Stimulated activated CD8-positive, alpha-beta memory T cell treated with anti-CD3 and anti-CD28 coated beads, Interleukin-2, amount 100 ng/mL, for 48 hours (primary cell): ENCODE data around the gene C17orf67.
A peak's percentile ranks its signal among the peaks of the same experiment; 100 is the strongest.

Experiments used
- DNase-seq, 2 donors: peaks; one replicate each; pipeline ENCODE4 v3.0.0-alpha.2; 2020; ENCODE audit warnings: low read depth in 2 of 2

The C17orf67 gene

DNA sequence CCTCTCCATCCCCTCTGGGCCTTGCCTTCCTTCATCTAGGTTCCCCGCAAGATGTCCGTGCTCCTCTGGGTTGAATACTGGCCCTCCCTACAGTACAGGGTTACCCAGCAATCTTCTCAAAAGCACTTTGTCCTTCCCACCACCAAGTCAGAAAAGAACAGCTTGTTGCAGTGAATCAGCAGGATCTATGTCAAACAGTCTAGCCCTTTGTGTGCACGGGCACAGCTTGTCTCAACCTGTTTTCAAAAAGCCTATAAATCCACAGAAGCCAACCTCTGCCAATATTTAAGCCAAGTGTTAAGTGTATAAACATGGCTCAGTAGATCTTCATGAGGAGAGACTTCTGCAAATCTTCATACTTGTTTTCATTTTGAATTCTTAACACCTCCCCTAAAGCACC is 25.2 kb downstream of the C17orf67 start:
- no peak for DNase-seq

DNA sequence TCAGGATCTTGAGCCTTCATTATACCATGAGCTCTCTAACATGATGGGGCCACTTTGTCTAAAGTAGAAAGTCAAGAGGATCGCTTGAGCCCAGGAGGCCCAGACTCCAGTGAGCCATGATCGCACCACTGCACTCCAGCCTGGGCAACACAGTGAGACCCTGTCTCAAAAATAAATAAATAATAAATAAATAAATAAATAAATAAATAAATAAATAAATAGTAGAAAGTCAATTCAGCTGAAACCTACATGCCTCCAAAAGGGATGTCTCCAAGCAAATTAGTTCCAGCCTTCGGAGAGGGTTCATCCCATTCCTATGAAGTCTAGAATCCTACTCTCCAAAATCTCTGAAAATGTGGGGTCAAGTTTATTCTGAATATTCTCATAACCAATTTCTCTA is 26.0 kb downstream of the C17orf67 start:
- no peak for DNase-seq

DNA sequence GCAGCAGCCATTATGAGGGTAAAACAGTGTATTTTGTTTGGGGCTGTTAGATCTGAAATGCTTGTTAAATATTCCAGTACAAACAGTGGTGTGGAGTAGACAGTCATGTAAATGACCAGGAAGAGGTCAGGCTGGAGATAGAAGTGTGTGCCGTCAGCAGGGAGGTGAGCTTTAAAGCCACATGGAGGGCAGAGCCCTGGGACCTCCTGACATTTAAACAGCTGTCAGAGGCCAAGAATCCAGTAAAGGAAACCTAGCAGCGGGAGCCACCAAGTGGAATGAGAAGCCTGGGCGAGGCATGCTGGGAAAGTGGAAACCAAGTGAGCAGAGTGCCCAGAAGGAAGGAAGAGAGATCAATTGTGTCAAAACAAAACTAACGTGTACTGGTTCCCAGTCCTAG is 26.8 kb downstream of the C17orf67 start:
- DNase-seq = no peak

DNA sequence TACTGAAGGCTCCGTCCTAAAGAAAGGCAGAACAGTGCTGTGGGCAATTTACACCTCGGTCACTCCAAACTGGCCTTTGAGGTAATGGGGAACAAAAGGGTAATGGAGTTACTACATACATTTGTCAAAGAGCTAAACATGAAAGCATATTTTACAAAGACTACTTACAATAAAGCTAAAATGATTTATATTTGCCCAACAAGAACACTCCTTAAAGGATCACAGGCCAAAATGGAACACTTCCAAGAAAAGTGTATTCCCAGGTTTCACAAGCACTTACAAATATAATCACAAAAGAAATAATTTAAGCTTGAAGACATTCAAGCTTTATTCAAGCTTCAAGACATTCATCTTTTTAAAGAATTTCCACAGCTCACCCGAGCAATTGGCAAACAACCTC is 29.3 kb downstream of the C17orf67 start:
- no peak for DNase-seq

DNA sequence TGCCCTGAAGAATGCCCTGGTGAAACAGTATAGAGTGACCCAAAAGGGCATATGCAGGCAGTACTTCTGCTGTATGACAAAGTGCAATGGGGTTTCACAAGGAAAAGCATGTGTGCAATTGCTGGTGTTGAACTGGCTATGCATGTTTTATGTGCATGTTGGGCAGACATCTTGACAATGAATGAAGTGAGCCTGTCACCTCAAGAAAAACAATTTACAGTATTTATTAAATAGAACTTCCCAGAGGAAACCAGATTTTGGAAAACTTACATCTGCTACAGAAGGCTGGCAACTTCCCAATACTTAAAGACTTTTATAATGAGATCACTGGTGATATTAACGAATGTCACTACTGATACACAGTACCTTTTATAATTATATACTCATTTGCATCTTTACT is 30.6 kb downstream of the C17orf67 start:
- no peak for DNase-seq

DNA sequence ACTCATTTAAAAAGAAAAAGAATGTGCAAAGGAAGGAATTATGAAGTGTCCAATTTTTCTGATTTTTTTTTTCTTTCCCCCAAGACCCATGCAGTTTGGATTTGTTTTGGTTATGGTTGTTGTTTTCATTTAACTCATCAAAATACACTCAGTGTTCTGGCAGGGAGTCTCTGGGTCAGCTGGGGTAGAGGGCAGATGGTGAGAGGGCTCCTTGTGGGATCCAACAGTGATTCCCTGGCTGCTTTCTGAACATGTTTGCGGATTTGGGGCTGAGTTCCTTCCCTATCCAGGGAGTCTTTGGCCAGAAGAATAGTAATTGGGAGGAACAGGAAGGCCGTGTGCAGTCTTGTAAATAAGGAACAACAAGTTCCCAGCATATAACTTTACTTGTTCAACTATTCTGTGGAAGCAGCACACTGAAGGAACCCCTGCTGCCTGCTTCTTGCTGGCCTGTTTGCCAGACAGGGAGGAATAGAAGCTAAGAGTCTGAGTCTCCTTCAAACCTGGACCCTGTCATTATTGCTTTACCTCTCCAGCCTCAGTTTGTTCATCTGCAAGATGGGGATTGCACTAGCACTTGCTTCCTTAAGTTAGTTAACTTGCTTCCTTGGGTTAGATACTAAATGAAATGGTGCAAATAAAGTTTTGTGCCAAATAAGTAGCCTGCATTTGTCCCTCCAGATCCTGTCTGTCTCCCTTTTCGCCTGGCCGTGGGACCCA is 32.1 kb downstream of the C17orf67 start:
- no peak for DNase-seq

DNA sequence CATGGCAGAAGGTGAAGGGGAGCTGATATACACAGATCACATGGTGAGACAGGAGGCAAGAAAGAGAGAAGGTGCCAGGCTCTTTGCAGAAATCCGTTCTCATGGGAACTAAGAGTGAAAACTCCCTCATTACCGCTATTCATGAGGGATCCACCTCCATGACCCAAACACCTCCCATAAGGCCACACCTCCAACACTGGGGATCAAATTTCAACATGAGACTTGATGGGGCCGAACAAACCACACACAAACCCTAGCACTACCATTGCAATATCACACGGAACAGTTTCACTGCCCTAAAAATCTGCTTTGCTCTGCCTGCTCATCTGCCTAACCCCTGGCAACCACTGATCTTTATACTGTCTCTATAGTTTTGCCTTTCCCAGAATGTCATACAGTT is 34.8 kb downstream of the C17orf67 start:
- no peak for DNase-seq

DNA sequence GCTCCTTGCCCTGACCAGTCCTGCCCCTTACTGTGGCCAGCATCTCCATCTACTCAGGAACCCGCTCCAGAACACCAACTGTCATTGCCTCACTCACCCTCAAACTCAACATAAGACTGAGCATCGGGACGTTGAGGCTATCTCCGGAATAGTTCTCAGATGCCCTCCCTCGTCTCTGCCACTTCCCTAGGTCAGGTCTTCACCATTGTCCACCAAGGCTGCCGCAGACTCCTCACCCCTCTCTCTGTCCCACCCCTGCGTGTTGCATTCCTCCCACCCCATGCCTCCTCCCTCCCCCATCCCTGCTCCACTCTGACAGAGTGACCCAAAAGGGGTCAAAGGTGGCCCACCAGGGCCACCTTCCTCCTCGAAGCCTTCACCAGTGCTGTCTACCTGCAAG is 37.2 kb downstream of the C17orf67 start:
- no peak for DNase-seq

DNA sequence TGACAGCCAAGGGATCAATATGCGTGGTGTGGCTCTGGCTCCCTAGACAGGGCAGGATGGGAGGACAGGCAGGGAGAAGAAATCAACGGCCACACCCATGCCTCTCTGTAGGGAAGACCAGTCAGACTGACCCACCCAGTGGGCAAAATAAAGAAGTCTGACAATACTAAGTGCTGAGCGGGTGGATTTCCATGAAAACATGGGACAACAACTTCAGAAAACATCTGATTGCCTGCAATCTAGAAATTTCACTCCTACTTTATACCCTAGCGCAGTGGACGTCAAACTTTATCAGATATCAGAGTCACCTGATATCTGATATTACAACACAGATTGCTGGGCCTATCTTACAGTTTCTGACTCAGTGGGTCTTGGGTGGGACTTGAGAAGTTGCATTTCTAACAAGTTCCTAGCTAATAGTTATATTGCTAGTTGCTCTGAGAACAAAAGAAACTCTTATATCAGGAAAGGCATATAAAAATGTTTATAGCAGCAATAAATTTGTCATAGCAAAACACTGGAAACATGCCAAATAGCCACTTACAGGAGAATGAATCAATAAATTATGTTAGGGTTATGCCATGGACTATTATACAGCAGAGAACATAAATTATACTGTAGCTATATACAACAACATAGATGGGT is 38.4 kb downstream of the C17orf67 start:
- no peak for DNase-seq

DNA sequence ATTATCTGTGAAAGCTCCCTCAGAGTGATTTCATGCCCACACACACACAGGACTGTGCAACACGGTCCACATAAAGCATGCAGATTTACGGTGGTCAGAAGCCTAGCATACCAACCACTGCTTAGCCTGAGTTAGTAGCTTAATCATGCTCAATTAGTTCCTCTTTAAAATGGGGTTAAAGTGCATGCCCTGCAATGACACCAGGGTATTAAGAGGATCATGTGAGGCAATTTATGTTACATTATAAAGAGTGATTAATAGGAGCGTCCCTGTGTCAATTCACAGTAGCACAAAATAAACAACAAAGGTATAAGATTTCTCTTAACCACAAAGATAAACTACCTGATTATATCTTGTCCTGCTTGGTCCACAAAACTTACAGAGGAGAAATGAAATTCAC is 39.8 kb downstream of the C17orf67 start:
- no peak for DNase-seq

DNA sequence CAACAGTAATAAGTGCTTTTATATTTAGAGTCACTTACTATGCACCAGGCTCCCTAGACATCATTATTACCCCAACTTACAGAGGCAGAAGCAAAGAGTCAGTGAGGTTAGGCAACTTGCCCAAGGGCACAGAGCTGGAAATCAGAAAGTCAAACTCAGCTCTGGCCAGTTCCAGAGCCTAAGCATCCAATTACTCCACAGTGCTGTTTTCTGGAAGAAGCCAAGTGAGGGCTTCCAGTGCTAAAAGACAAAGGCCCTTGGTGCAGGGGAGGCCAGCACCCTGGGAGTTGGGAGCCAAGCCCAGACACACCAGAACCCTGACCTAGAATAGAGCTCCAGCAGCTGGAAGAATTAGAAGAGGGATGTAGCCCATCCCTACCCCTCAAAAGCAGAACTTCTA is 40.2 kb downstream of the C17orf67 start:
- DNase-seq = no peak

DNA sequence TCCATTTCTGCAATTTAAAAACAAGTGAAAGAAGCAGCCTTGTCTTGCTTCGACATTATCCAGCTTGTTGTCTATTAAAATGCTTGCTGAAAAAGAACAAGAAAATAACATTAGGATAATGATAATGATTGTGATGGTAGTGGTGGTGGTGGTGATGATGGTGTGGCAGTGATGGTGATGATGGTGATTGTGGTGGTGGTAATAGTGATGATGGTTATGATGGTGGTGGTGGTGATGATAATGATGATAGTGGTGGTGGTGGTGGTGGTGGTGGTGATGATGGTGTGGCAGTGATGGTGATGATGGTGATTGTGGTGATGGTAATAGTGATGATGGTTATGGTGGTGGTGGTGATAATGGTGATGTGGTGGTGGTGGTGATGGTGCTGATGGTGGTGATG is 41.5 kb downstream of the C17orf67 start:
- no peak for DNase-seq

DNA sequence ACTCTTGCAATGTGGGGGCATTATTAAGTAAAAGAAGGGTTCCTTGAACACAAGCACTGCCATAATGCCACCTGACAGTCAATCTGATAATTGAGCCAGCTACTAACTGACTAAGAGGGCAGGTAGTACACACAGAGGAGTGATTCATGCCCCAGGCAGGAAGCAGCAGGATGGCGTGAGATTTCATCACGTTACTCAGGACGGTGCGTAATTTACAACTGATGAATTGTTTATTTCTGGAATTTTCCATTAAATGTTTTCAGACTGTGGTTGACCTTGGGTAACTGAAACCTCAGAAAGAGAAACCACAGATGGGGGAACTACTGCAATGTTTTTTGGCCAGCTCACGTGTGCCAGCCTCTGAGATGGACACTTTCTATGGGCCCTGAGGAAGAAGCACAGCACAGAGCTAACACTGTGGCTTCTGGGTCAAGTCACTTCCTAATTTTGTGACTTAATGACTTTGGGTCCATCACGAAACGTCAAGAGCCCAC is 46.7 kb downstream of the C17orf67 start:
- DNase-seq = peak; percentile 11 to 42

DNA sequence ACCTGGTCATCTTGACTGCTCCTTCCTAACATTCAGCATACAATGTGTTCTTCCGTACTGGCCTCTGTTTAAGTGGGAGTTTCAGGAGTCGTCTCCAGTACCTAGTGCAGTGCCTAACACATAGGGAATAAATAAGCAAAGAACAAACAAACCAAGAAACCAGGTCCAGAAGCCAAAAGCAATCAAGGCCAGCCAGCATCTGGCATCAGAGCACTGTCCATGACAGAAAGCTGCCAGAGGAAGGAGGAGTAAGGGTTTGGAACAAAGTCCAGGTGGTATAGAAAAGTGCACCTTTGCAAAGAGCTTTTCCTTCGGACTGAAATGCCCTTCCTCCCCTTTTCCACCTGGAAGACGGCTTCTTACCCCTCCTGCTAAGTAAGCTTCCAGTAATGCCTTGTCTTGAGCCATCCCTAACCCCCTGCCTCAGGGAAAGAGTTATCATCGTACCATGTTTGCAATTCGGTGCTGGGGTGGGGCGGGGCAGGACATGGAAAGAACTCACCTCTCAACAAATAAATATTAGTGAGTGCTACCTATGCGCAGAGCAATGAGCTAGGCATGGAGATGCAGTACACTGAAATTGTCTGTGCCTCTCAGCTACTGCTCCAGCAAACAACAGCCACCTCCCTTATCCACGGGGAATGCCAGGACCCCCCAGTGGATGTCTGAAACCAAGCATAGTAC is 47.6 kb downstream of the C17orf67 start:
- no peak for DNase-seq

DNA sequence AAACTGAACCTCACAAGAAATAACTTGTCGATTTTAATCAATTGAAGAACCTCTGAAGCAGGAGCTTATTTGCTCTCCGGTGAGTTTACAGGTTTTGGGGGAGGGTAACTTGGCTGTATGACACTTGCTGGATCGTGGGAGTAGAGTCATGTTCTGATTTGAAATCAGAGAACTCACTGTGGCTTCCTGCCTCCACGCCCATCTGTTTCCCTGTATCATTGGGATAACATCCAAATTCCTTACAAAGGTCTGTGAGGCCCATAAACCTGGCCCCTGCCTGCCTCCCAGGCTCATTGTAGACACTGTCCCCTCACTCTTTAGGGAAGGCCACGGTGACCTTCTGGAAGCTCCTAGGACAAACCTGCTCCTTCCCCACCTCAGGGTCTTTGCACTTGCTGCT is 48.3 kb downstream of the C17orf67 start:
- DNase-seq = no peak

DNA sequence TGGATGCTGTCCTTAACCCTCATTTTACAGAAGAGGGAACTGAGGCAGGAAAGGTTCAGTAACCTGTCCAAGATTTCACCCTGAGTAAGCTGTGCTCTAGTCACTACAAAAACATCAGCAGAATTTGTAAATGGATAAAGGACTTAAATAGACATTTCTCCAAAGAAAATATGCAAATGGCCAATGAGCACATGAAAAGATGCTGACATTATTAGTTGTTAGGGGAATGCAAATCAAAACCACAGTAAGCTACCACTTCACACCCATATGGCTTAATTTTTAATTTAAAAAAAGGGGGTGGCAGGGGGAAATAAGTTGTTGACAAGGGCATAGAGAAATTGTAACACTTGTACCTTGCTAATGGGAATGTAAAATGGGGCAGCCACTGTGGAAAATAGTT is 51.4 kb downstream of the C17orf67 start:
- no peak for DNase-seq

DNA sequence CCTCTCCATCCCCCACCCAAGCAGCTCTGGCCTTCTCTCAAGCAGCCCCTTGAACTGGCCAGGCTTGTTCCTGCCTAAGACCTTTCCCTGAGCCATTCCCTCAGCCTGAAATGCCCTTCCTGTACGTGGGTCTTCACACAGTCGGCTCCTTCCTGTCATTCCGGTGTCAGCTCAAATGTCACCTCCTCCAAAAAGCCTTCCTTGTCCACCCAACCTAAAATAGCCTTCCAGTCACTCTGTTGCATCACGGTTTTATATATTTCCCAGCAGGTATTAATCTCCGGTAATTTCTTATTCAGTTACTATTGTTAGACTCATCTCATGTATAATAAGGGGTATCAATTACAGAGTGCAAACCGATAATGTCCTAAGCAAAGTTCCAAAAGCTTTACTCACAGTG is 51.8 kb downstream of the C17orf67 start:
- no peak for DNase-seq

DNA sequence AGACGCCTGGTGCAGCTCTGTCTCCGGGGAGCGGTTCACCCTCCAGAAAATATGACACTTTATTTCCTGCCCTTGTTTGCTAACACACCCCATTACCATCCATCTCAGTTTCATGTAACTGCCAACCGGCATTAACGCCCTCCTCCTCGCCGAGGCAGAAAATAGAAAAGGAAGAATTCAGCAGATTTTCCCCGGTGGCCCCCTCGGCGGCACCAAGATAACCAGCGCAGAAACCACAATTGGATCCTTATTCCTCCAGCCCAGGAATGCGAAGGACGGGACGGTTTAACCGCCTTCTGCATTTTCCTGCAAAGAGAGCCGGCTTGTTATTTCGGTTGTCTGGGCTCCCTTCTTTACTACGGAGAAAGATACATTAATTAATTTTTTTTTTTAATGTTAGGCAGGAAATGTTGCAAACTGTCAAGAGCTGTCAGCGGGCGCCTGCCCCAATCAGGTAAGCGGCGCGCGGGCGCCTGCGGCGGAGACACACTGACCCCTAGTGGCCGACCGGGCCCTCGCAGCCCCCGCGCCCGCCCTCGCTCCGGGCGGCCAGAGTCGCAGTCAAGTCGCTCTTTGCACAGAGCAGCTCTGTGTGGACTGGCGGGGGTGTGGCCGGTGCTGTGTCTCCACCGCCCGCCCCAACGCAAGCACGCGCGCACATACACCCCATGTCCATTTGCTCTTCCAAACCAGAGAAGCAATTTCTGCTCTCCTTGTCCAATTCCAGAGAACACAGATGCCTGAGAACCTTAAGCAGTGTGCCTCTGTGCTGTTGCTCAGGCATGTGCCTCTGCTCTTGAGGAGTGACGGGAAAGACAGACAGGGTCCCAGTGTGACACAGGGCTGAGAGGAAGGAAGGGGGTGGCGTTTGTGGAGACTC is 53.6 kb downstream of the C17orf67 start:
- peak; percentile 77 to 83 for DNase-seq

DNA sequence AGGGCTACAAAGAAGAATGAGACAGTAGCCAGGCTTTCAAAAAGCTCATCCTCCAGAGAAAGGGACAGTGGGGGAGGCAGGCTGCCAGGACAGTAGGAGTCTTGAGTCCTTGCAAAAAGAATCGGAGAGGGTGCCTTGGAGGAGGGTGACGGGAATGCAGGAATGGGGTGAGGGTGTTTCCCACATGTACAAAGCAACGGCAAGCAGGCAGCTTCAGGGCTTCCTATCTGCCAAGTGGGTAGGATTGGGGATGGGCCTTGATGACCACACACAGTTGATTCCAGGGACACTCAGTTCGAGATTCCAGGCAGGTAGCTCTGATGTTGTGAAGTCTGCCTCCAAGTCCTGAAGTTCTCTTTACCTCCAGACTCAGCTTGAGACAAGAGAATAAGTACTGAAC is 54.4 kb downstream of the C17orf67 start:
- no peak for DNase-seq

DNA sequence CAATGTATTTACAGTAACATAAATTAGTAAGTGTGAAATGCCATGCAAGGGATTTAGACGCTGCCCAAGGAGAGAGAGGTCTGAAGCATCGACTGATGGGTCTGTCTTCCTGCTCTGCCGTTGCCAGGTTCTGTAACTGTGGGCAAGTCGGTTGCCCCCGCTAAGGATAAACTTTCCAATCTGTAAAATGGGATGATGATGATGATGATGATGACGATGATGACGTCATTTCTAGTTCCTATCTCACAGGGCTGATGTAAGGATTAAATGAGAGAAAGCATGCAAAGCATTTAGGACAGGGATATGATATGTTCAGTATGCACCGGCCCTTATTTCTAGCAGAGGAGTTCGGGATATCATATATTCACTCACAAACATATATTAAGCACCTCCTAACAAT is 54.8 kb downstream of the C17orf67 start:
- no peak for DNase-seq

DNA sequence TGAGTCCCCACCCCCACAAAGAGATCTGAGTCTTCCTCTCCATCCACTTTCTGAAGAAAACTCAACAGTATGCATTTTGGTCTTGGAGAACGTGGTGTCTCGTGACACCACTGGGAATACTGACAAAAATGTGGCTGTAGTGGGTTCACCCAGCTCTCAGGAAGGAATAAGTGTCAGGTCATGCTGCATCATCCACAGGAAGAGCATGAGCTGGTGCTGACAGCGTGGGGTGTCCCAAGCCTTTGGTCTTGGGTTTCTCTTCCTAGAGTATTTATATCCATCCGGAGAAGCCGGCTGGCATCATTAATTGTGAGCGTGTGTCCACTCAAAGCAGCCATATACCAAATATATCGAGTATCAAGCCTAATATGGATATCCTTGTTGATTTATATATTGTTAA is 55.9 kb downstream of the C17orf67 start:
- DNase-seq = no peak

DNA sequence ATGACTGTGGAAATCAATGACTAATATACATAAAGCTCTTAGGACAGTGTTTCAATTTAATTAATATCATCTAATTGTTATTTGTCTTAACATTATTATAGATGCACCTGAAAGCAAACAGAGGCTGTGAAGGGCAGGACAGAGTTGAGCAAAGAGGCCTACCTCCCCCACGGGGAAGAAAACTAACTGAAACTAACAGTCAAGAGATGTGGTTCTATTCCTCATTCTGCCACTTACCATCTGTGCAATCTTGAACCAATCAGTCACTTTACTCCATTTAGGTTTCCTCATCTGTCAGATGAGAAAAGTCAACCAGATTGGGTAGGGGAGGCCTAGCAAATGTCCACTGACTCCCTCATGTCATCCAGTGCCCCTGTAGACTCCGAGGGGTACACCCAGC is 59.1 kb downstream of the C17orf67 start:
- DNase-seq = no peak
